OCI-LY7 (cell line): ENCODE measurements around the gene EPB41.

Experiments
- EZH2phosphoT487 ChIP-seq: fragments of 200-600 bp; sonication (generic); IDR thresholded peaks from 2 replicates; pipeline ENCODE4 v1.6.1; 2018; ENCODE audit warnings: low read depth, borderline replicate concordance, mild to moderate bottlenecking, mixed run types, antibody characterized with exemption, low read length, moderate library complexity, mixed read lengths
- TF ChIP-seq, protein P1 (sequence below): fragments of 200-600 bp; sonication (generic); conservative IDR thresholded peaks from 2 replicates; pipeline ENCODE4 v1.5.1; 2014; ENCODE audit warnings: mild to moderate bottlenecking, antibody characterized with exemption, low read length, moderate library complexity, mixed read lengths

DNA sequence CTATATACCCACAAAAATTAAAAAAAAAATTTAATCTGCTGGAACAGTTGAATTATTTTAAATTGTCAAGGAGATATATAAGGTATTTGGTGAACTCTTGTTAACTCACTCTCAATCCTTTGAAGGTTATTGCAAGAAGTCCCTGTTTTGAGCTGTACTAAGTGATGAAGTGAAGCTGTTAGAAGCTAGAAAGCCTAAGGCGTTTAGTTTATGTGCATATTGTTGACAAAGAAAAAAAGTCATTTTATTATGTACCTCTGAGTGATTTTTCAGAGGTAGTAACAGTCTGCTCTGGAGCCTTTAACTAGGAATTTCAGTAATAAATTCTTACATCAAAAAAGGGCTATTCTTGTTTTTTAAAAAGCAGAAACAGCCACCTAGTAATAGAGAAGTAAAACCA lies 149.7 kb downstream of the EPB41 start:
- TF ChIP-seq, protein P1, sequence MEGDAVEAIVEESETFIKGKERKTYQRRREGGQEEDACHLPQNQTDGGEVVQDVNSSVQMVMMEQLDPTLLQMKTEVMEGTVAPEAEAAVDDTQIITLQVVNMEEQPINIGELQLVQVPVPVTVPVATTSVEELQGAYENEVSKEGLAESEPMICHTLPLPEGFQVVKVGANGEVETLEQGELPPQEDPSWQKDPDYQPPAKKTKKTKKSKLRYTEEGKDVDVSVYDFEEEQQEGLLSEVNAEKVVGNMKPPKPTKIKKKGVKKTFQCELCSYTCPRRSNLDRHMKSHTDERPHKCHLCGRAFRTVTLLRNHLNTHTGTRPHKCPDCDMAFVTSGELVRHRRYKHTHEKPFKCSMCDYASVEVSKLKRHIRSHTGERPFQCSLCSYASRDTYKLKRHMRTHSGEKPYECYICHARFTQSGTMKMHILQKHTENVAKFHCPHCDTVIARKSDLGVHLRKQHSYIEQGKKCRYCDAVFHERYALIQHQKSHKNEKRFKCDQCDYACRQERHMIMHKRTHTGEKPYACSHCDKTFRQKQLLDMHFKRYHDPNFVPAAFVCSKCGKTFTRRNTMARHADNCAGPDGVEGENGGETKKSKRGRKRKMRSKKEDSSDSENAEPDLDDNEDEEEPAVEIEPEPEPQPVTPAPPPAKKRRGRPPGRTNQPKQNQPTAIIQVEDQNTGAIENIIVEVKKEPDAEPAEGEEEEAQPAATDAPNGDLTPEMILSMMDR = no peak
- no peak for TF ChIP-seq EZH2phosphoT487
